NOMO-1 treated with dmso at 0.1 percent for 144 hours (cell line): ENCODE measurements around the gene GPR62.

Source experiments
- DNase-seq: peaks from one replicate; lab custom pipeline; 2025; ENCODE audit not compliant: unreplicated experiment; lab: John Stamatoyannopoulos, UW

The GPR62 gene

DNA sequence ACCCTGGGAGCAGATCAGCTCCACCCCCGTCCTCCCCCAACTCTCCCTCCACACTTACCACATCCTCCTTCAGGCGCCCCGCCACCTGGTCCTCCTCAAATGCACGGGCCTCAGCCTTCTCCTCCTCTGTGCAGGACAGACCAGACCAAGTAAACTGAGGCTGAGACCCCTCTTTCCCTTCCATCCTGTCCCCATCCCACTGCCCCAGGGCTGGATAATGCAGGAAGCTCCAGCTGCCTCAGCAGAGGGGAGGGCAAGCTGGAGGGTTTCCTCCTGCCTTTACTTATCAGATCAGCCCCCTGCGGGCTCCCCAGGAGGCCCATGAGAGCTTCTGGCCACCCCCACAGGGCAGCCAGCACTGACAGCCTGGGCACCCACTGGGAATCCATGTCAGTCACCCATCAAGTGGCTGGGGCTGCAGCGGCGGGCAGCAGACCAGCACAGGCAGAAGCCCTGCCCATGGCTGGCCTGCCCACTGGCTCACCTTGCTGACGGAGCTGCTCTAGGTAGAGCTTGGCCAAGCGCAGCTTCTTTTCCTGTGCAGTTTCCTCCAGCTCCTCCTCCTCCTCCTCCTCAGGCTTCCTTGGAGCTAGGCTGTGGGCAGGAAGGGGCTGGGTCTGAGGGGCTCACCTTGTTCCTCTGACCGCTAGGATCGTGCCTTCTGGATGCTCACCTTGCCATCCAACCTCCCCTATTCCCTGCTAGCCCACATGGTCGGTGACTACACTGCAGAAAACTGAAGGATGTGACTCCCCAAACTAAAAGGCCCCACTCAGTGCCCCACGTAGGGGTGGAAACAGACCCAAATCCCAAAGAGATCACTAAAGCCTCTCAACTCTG is 17.4 kb upstream of the GPR62 start:
- no peak for DNase-seq

DNA sequence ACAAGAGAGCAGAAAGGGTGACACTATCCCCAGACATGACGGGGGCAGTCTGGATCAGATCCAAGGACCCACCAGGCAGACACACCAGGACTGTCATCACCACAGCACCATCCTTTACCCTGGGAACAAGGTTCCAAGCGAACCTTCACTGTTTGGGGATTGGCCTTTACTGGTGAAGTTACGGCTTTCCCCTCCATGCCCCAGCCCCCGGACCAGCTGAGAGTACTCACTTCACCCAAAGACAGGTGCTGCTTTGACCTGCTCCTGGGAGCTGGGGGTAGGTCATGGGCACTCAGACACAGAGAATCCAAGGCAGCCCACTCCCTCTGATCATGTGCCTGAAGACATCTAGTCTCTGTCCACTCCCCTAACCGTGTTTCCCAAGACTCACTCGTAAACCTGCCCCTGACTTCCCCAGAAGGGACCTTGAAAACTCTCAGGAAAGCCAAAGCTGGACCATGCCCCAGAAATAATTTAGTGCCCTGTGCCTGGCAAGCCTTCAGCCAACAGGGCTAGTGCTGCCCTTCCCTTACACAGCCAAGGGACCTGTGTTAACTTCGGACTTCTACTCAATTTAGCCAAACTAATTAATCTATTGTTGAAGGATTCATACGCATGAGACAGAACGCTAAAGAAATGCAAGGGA is 16.3 kb upstream of the GPR62 start:
- no peak for DNase-seq

GRCh38 chr3:51940648-51941462 is 14.3 kb upstream of the GPR62 start:
- DNase-seq, result no peak

DNA sequence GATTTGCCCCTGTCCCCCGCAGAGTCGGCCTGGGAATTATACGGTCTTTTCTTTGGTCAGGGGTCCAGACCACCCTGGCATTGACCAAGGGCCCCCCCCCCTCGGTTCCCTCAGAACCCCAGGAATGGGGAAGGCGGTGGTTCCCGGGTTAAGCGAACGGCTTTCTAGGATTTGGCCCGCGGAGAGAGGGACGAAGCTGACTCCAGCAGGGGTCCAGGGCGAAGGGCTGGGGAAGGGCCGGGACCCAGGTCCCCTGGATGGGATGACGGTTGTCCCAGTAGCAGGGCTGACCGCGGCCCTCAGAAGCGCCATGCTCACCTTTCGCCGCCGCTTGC is 13.8 kb upstream of the GPR62 start:
- no peak for DNase-seq

DNA sequence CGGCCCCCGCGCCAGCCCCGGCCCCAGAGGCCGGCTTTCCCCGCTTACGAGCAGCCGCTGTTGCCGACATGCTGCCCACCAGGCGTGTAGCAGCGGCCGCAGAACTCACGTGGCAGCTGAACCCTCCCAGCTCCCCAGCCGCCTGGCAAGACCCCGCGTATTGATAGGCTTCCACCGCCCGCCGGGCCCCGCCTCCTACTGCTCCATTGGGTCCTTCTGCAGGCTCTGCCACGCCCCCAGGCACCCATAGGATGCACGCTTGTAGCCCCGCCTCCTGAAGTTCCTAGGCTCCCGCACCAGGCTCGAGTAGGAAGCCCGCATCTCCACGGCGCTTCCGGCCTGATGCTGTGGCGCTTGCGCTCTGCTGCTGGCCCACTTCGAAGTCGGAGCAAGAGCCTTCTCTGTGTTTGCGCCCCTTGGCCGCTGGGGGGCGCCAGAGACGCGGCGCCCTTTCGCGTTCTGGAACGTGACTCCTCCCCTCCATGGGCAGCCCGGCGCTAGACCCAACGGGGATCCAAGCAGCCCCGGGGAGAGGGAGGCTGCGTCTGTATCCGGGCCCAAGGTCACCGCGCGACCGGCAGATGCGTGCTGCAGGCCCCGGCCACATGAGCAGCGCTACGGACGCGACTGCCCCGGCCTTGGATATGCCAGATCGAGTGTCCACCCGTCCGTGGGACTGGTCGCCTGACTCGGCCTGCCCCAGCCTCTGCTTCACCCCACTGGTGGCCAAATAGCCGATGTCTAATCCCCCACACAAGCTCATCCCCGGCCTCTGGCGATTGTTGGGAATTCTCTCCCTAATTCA is 13.2 kb upstream of the GPR62 start, which contains the start of the genes PARP3 and RRP9:
Gene PARP3, plus strand, starts transcription at position 566 of the 805 bp plus-strand sequence. CDS start 993 bp downstream, outside the sequence.
Gene RRP9, minus strand, starts transcription at position 107 of the 805 bp plus-strand sequence. Its CDS starts 37 bp downstream, at position 70.
- DNase-seq, result peak; percentile 100

GRCh38 chr3:51942603-51943450 is 12.4 kb upstream of the GPR62 start:
- DNase-seq, result no peak

DNA sequence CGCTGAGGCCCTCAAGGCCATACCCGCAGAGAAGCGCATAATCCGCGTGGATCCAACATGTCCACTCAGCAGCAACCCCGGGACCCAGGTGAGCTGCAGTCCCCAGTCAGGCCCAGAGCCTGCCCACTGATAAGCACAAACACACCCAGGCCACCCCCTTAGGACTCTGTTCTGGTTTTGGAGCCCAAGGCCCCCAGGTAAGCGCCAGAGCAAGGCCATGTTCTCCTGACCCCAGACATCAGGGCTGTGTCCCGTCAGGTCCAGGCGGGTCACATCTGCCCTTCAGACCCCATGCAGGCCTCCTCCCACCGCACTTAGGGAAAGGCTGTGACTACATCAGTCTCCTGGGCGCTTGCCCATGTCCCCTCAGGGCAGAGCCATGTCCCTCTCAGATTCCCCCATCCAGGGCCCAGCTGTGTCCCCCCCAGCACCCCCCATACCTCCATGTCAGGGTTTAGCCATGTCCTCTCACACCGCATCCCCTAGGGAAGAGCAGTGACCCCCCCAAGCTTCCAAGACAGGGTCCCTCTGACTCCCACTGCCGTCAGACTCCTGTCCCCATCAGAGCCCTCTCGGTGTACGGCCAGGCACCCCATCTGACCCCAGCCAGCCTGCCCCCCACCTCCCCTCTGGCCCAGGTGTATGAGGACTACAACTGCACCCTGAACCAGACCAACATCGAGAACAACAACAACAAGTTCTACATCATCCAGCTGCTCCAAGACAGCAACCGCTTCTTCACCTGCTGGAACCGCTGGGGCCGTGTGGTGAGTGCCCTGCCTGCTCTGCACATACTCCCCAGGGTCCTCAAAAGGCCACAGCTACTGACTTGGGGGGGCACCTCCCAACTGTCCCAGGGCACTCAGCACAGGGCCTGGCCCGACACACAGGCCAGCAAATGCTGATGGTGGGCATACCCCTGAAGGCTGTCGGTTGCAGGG is 11.5 kb upstream of the GPR62 start:
- DNase-seq, result no peak

- DNase-seq, result no peak
Observed at GRCh38 chr3:51944451-51945021, 10.6 kb upstream of the GPR62 start.

GRCh38 chr3:51945031-51945840 is 9.9 kb upstream of the GPR62 start:
- no peak for DNase-seq

DNA sequence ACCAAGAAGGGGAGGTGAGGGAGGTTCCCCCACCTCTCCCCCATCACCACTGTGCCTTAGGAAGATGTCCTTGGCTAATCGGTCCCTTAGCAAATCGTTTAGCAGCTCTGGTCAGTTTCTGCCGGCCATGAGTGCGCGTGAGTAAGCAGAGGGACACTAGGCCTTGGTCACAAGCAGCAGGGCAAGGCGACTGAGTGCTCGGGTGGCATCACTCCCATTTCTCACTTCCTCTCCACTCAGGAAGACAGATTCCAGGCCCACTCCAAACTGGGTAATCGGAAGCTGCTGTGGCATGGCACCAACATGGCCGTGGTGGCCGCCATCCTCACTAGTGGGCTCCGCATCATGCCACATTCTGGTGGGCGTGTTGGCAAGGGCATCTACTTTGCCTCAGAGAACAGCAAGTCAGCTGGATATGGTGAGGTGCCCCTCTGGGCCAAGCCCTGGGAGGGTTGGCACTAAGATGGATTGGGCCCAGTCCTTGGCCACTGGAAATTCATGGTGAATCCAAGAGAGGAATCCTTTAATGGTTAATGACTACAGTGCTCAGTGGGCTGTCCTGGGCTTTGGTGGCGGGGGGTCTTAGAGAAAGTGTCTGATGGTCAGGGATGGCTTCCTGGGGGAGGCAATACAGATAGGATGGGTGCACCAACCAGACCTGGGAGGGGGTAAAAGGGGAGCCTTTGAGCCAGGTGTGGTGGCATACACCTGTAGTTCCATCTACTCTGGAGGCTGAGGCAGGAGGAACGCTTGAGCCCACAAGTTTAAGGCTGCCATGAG is 9.1 kb upstream of the GPR62 start:
- DNase-seq, result no peak

DNA sequence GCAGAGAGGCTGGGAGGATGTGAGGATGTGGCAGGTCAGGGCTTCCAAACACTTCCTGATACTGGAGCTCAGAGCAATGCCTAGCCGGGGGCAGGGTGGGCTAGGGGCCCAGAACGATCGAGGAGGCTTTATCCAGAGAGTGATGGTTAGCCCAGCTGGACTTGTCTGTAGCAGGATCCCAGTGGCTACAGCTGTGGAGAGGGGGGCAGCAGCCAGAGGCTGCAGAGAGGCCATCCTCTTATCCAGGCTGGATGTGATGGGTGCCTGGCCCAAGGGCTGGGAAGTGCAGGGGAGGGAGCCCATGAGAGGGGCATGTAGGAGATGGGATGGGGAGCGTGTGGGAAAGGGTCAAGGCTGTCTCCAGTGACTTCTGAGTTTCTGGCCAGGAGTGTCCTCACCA is 8.4 kb upstream of the GPR62 start:
- DNase-seq, result no peak

DNA sequence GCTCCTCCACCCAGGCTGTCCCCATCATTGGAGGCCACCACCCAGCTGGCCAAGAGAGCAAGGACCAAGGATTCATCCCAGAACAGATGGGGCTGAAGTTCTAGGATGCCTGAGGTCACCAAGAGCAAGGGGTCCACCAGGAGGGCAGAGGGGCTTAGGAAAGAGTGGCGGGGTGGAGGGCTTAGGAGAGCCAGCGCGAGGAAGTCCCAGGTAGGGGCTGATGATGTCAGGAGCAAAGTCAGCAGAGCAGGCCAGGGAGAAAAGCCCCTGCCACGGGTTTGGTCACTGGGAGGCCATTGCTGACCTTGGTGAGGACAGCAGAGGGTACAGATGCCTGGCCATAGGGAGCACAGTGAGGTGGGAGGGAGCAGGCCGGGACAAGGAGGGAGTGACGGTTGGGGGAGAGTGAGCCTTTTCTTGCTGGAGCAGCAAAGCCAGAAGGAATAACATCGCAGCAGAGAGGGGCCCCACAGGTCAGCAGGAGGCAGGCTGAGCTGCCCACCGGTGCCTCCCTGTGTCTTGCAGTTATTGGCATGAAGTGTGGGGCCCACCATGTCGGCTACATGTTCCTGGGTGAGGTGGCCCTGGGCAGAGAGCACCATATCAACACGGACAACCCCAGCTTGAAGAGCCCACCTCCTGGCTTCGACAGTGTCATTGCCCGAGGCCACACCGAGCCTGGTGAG is 7.8 kb upstream of the GPR62 start:
- no peak for DNase-seq

DNA sequence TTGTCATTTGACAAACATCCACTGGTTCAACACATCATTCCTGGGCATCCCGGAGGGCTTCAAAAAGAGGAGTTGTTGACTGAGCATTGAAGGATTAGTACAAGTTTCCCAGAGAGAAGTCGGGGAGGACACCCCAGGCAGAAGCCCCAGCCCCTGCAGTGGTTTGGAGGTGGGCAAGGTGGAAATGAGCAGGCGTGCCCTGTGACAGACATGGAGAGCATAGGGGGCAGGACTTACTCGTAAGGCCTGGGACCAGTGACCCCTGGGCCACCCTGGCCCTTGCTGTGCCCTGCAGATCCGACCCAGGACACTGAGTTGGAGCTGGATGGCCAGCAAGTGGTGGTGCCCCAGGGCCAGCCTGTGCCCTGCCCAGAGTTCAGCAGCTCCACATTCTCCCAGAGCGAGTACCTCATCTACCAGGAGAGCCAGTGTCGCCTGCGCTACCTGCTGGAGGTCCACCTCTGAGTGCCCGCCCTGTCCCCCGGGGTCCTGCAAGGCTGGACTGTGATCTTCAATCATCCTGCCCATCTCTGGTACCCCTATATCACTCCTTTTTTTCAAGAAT is 7.1 kb upstream of the GPR62 start:
- DNase-seq, result no peak

DNA sequence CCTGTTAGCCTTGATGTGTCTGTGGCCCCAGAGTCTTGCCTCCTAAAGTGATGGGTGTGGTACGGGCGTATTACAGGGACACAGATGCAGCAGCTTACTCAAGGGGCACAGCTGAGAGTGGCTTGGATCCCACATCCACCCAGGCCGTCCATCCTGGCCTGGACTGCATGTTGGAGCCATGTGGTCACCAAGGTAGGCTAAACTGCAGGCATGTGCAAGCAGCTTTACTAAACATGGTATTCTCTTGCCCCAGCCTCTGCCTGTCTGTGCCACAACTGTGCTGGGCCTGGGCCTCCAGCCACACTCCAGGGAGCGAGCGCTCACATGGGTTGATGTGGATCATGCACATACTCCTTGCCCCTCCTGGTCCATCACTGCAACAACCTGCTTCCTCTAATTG is 6.1 kb upstream of the GPR62 start:
- DNase-seq, result no peak

DNA sequence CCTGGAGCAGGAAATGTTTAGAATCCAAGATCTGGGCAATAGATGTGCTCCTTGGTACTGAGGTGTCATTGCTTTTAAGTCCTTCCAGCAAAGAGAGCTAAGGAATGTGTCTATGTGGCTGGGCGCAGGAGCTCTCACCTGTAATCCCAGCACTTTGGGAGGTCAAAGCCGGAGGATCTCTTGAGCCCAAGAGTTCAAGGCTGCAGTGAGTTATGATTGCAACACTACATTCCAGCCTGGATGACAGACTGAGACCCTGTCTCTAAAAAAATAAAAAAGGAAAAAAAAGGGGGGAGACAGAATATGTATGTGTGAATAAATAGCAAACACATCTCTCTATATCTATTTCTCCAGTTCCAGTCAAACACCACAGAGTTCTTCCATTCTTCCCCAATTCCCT is 4.3 kb upstream of the GPR62 start:
- DNase-seq, result no peak

- peak; percentile 75 for DNase-seq
Observed at GRCh38 chr3:51953445-51953844, 1.7 kb upstream of the GPR62 start.
